Ishikawa (cell line): Measurements from ENCODE around the gene RAI1.

Source experiments
- CEBPB ChIP-seq: IDR thresholded peaks from 2 replicates; pipeline ENCODE4 v1.6.1; 2012
- CREB1 ChIP-seq: IDR thresholded peaks from 2 replicates; pipeline ENCODE4 v1.6.1; 2012; ENCODE audit warnings: low read depth
- EGR1 ChIP-seq: IDR thresholded peaks from 2 replicates; pipeline ENCODE4 v1.6.1; 2012
- EP300 ChIP-seq: IDR thresholded peaks from 2 replicates; pipeline ENCODE4 v1.6.1; 2012; ENCODE audit warnings: borderline replicate concordance
- FOXM1 ChIP-seq: IDR thresholded peaks from 2 replicates; pipeline ENCODE4 v1.6.1; 2012; ENCODE audit warnings: low read depth, borderline replicate concordance
- MAX ChIP-seq: IDR thresholded peaks from 2 replicates; pipeline ENCODE4 v1.6.1; 2012
- NFIC ChIP-seq: IDR thresholded peaks from 2 replicates; pipeline ENCODE4 v1.6.1; 2012
- RAD21 ChIP-seq: IDR thresholded peaks from 2 replicates; pipeline ENCODE4 v1.6.1; 2012; ENCODE audit warnings: low read depth
- REST ChIP-seq: IDR thresholded peaks from 2 replicates; pipeline ENCODE4 v1.6.1; 2012; ENCODE audit warnings: low read depth, mild to moderate bottlenecking
- TAF1 ChIP-seq: IDR thresholded peaks from 2 replicates; pipeline ENCODE4 v1.6.1; 2012; ENCODE audit warnings: low read depth, mild to moderate bottlenecking
- TCF12 ChIP-seq: IDR thresholded peaks from 2 replicates; pipeline ENCODE4 v1.6.1; 2012; ENCODE audit warnings: low read depth
- TEAD4 ChIP-seq: IDR thresholded peaks from 2 replicates; pipeline ENCODE4 v1.6.1; 2012
- USF1 ChIP-seq: IDR thresholded peaks from 2 replicates; pipeline ENCODE4 v1.6.1; 2012
- YY1 ChIP-seq: IDR thresholded peaks from 2 replicates; pipeline ENCODE4 v1.6.1; 2012; ENCODE audit warnings: low read depth
- ZBTB7A ChIP-seq: IDR thresholded peaks from 2 replicates; pipeline ENCODE4 v1.6.1; 2012; ENCODE audit warnings: low read depth

The RAI1 gene

GRCh38 chr17:17750881-17751280 lies 69.6 kb downstream of the RAI1 start:
- TF ChIP-seq NFIC (no peak), ZBTB7A (no peak), CREB1 (no peak), MAX (no peak), USF1 (no peak), CEBPB (no peak), REST (no peak), EGR1 (no peak)

- TF ChIP-seq USF1 (no peak), ZBTB7A (no peak), NFIC (no peak), EGR1 (no peak), MAX (no peak), TEAD4 (no peak), EP300 (no peak), CEBPB (no peak), TAF1 (no peak), REST (no peak), FOXM1 (no peak), TCF12 (no peak), CREB1 (no peak), YY1 (no peak), RAD21 (no peak)
Measured at GRCh38 chr17:17751489-17752088, 70.3 kb downstream of the RAI1 start.

GRCh38 chr17:17752089-17752820 lies 71.0 kb downstream of the RAI1 start:
- TF ChIP-seq EP300 (no peak), FOXM1 (no peak), ZBTB7A (peak; percentile 62; the same call in 1 of the 2 replicates), REST (no peak), TCF12 (0 out of 2 replicates have a peak, but pooled peaks have one; percentile 15), CREB1 (no peak), MAX (peak; percentile 19), RAD21 (no peak; the same call in 1 of the 2 replicates), YY1 (peak; percentile 69; the same call in 1 of the 2 replicates), USF1 (no peak), CEBPB (no peak), TEAD4 (no peak), TAF1 (peak; percentile 63), EGR1 (no peak), NFIC (no peak)
